NCI-H2171 (cell line): ENCODE data around the gene MT1M.

Experiments used
- DNase-seq: peaks from one replicate; lab custom pipeline; 2025; lab: John Stamatoyannopoulos, UW

Gene MT1M

DNA sequence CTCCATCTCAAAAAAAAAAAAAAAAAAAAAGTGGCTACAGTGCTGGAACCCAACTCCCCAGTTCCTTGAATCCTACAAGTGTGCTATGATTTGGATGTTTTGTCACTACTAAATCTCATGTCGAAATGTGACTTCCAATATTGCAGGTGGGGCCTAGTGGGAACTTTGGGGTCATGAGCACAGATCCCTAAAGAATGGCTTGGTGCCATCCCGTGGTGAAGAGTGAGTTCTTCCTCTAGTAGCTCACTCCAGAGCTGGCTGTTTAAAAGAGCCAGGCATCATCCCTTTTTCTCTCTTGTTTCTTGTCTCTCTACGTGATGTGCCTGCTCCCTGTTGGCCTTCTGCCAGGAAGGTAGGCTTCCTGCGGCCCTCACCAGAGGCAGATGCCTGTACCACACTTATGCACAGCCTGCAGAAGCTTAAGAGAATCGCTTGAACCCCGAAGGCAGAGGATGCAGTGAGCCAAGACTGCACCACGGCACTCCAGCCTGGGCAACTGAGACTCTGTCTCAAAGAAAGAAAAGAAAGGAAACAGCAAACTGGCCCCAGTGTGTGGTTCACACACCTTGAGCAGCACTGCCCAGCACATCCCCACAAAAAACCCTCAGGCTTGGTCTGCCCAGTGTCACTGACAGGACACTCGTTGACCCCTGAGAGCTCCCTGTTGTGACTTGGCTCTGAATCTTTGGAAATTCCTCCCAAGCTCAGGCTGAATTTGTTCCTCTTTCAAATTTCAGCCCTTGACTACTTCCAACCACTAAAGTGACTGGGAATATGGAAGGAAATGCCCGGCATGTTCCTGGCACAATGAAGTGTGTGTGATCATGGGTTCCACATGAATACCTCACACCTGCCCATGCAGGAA lies 3.7 kb upstream of the MT1M start:
- DNase-seq, result no peak

- DNase-seq, result no peak
Observed at GRCh38 chr16:56629531-56629930, 2.9 kb upstream of the MT1M start.

DNA sequence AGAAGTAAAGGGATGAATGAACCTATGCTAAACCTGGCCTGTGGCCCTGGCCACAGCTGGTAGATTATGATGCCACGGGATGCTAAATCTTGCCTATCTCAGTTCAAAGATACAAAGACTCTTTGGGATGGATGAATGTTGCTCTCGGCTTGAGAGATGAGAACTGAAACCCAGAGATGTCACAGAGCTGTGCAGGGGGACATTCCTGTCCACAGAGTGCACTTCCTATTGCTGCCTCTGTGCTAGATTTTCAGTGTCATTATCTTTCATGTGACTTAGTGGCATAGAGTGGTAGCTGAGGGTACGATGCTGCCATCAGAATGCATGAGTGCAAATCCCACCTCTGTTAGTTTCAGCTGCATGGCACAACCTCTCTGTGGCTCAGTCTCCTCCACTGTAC lies 2.3 kb upstream of the MT1M start:
- DNase-seq, result no peak

GRCh38 chr16:56631197-56631596 lies 1.3 kb upstream of the MT1M start:
- no peak for DNase-seq

GRCh38 chr16:56631832-56632155 lies 665 bp upstream of the MT1M start:
- no peak for DNase-seq

DNA sequence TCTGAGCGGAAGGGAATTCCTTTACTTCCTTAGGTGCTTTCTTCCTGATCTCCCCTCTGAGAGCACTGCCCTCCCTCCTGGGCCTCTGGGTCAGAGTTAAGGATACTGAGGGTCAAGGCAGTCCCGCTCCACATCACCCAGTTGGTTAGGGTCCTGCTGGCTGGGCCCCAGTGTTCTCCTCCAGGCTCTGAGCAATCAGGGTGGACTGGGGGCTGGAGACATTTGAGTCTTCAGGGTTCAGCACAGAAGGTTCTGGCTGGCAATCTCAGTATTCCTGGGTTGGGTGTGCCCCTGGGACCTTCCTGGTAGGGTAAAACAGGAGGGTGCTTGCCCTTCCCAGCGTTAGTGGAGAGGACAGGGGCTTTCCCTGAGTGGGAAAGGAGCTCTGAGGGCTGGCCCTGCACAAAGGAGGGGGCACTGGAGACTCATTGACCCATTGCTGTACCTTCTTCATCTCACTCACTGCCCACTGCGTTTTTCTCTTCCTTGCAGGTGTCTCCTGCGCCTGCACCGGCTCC lies 448 bp downstream of the MT1M start:
- no peak for DNase-seq

GRCh38 chr16:56633535-56633934 lies 1.1 kb downstream of the MT1M start:
- no peak for DNase-seq

DNA sequence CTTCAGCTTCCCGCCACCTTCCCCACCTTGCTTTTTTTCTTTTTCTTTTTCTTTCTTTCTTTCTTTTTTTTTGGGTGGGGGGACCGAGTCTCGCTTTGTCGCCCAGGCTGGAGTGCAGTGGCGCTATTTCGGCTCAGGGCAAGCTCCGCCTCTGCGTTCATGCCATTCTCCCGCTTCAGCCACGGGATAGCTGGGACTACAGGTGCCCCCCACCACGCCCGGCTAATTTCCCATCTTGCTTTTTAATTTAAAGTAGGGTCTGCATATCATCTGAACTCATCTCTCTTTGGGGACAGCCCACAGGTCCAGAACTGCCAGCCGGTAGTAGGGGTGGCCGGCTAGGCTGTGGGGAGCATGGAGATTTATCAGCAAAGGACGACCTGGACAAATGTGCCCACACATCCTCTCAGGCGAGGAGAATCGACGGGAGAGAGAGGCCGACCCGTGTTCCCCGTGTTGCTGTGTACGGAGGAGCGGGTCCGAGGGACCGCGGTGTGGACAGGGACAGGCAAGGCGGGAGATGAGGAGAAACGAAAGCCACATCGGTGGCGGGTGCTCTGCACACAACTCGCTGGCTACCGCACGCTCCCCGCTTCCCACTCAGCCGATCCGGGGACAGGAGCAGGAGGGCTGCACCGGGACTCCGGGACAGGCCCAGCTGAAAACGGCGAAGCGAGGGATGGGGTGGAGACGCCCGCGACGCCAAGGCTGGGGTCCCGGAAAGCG lies 2.4 kb downstream of the MT1M start:
- no peak for DNase-seq

- no peak for DNase-seq
Observed at GRCh38 chr16:56635441-56635967, 3.0 kb downstream of the MT1M start.

DNA sequence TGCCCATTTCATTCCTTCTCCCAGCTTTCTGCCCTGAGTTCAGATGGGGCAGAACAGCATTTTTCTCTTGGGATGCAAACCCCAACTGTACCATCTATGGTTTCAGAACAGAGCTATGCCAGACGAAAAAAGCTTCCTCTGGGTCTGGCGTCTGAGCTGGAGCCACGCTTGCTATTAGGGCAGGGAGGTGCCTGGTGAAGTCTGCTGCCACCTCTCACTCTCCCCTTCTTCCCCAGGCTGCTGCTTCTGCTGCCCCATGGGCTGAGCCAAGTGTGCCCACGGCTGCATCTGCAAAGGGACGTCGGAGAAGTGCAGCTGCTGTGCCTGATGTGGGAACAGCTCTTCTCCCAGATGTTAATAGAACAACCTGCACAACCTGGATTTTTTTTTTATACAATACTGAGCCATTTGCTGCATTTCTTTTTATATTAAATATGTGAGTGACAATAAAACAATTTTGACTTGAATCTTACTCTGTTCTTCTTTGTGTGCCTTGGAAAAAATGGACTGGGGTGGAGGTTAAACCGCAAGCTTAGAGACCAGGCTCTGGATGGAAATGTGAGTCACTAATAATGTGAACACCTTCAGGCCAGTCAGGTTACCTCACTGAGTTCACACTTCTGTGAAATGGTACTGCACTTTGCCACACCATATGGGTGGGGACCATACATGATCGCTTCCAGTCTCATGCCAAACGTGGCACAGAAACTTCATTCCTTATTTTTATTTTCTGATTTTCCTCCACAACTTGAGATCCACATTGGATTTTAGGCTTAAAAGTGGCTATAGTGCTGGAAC lies 4.4 kb downstream of the MT1M start:
- no peak for DNase-seq

DNA sequence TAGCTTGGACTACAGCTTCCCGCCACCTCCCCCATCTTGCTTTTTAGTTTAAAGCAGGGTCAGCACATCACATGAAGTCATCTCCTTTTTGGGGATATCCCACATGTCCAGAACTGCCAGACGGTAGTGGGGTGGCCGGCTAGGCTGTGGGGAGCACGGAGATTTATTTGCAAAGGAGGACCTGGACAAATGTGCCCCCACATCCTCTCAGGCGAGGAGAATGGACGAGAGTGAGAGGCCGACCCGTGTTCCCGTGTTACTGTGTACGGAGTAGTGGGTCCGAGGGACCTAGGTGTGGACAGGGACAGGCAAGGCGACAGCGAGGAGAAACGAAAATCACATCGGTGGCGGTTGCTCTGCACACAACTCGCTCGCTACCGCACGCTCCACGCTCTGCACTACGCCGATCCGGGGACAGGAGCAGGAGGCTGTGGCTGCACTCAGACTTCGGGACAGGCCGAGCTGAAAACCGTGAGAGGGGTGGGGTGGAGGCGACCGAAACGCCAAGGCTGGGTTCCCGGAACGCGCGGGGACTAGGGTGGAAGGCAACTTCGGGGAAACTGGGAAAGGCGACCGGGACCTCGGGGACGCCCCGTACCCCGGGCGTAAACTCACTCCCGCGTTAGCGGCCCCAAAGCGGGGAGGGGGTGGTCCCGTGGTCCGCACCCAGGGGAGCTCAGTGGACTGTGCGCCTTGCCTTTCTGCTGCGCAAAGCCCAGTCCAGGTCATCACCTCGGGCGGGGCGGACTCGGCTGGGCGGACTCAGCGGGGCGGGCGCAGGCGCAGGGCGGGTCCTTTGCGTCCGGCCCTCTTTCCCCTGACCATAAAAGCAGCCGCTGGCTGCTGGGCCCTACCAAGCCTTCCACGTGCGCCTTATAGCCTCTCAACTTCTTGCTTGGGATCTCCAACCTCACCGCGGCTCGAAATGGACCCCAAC lies 5.6 kb downstream of the MT1M start, which contains the start of gene MT1A:
Gene MT1A (plus strand): TSS at position 853 of the 937 bp plus-strand sequence. CDS start 73 bp downstream, at position 926.
- DNase-seq, result no peak

GRCh38 chr16:56639045-56639444 lies 6.6 kb downstream of the MT1M start:
- DNase-seq, result no peak

DNA sequence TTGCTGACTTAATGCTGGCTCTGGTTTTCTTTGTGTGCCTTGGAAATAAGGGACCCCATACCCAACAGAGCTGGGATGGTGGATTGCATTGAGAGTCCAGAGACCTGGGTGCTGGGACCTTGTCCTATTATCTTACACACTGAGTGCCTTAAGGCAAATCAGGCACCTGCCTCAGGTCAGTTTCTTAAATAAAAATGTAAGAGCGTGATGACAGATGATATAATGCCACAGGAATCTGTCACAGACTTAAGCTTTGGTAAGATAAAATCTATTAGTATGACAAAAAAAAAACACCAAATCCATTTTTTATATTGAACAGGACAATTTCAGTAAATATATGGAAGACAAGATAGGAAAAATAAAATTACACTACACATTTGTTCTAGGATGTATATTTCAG lies 7.6 kb downstream of the MT1M start:
- no peak for DNase-seq

GRCh38 chr16:56641166-56641565 lies 8.7 kb downstream of the MT1M start:
- DNase-seq, result no peak

GRCh38 chr16:56643080-56643778 lies 10.8 kb downstream of the MT1M start:
- no peak for DNase-seq

DNA sequence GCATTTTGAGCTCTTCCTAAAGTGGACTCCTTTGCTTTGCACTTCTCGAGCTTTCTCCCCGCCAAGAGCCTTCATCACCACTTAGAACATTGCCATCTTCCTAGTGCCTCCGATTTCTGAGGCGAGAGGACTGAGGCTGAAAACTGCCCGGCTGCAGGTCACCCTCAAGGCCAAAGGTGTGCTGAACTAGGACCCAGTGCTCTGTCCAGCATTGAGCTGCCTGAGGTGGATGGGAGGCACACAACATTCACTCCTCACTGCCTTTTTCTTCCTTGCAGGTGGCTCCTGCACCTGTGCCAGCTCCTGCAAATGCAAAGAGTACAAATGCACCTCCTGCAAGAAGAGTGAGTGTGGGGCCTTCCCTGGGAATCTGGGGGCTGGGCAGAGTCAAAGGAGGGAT lies 11.4 kb downstream of the MT1M start:
- DNase-seq, result no peak

GRCh38 chr16:56645311-56645710 lies 12.9 kb downstream of the MT1M start:
- DNase-seq, result no peak

GRCh38 chr16:56645838-56646237 lies 13.4 kb downstream of the MT1M start:
- no peak for DNase-seq

- DNase-seq, result no peak
Observed at GRCh38 chr16:56647641-56648431, 15.4 kb downstream of the MT1M start.

DNA sequence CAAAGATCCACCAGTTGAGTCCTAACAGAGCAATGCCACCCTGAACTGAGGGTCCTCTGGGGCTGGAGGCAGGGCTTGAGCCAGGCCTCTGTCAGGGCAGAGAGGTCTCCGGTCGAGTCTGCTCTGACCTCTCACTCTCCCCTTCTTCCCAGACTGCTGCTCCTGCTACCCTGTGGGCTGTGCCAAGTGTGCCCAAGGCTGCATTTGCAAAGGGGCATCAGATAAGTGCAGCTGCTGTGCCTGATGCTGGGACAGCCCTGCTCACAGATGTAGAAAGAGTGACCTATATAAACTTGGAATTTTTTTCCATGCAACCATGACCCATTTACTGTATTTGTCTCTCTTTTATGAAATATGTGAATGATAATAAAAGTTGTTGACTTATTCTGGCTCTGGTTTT lies 16.8 kb downstream of the MT1M start:
- DNase-seq, result no peak
